Stimulated activated CD4-positive, alpha-beta T cell treated with anti-CD3 and anti-CD28 coated beads, Interleukin-4, amount 100 ng/mL, for 24 hours (primary cell): ENCODE measurements around the gene ADARB1.

Source experiments
- DNase-seq: peaks from one replicate; pipeline ENCODE4 v3.0.0-alpha.2; 2020

ADARB1 gene

DNA sequence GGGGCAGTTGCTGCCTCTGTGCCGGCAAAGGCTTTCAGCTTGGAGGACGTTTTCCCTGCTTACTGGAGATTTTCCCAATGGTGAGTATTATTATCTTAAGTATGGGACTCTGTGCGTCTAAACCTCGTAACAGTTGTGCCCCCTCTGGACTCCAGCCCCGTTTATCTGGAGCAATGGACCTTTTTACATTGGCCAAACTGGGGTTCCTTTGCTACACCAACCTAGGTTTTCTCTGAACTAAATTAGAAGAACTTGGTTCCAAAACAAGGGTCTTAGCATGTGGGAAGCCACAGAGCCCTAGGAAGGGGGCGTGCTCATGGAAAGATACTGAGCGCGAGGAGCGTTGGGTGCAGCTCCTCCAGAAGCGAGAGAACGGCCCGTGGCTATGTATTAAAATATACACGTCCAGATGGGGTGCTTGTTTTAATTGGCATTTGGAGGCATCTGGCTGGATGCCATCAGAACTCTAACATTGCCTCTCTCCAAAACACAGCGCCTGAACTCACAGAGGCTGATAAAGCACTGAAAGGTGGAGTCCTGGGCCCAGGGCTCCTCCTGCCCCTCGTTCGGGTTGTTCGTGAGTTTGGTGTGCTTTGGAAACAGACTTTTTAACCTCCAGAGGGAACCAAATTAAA lies 184.9 kb downstream of the ADARB1 start:
- DNase-seq: no peak

DNA sequence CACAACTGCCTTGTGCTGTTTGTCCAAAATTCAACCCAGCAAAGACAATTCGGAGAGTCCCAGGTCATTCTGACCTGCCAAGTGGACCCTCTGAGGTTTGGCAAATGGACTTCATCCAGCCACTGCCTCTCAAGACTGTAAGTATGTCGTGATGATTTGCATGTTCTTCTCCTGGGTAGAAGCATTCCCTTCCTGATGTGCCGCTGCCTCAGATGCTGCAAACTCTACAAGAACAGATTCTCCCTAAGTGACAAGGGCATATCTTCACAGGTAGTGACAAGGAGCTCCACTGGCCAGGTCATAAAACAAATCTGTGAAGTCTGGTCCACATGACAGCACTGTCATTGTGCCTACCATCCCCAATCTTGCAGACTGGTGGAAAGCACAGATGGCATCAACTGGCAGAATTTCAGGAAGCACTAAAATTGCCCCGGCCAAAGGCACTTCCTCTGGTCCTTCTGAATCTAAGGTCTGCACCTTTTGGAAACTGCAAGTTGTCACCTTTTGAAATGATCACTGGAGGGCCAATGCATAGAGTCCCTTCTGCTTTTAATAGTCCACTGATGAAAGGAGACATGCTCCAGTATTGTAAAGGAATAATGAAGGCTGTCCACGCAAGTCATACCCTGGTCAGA lies 185.9 kb downstream of the ADARB1 start:
- DNase-seq: no peak

GRCh38 chr21:45261093-45261492 lies 186.7 kb downstream of the ADARB1 start:
- no peak for DNase-seq

GRCh38 chr21:45262041-45262581 lies 187.7 kb downstream of the ADARB1 start:
- no peak for DNase-seq

- DNase-seq: no peak
These were observed 188.2 kb downstream of the ADARB1 start for GRCh38 chr21:45262616-45263015.

DNA sequence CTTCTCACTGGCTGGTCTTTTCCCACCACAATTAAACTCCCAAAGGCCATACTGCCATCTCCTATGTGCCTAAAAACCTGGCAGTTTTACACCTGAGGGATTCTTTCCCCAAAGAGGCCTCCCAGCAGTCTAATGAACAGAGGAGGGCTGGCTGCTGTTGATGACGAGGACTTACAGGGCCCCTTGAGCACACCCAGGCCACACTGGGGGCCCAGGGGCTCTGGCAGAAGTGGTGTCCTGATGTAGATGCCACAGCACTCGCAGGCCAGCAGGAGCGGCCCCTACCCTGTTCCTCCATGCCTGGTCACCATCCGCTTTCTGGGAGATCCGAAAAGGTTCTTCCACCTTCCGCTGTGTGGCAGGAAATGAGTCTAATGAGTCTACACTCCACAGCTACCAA lies 189.2 kb downstream of the ADARB1 start:
- no peak for DNase-seq

DNA sequence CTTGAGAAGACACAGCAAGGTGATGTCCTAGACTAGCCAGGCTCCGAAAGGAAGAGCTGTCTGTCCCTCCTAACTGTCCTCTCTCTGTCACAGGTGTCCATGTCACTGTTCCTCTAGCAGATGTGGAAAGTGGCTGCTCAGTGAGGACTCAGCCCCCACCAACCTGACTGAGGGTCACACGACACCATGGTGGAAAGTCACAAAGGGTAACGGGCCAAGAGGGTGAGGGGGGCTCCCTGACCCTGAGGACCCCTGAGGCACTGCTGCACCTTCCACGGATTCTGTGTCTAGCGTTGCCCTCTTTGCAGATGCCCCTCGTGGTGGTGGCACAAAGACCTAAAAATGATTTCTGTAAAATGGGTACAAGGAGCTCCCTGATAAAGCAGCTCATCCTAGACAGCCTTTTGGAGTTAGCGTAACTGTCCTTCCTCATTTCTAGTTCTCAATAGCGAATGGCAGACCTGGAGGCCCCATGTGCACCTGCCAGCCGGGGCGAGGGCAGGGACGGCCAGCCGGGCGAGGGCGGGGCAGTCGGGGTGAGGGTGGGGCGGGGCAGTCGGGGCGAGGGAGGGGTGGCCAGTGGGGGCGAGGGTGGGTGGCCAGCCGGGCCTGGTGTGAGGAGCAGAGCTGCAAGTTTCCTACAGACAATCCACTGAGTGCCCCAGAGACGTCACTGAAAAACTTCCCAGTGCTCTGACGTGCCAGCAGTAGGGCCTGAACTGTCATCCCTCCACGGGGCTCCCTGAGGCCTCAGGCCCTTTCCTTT lies 189.9 kb downstream of the ADARB1 start:
- DNase-seq: no peak

DNA sequence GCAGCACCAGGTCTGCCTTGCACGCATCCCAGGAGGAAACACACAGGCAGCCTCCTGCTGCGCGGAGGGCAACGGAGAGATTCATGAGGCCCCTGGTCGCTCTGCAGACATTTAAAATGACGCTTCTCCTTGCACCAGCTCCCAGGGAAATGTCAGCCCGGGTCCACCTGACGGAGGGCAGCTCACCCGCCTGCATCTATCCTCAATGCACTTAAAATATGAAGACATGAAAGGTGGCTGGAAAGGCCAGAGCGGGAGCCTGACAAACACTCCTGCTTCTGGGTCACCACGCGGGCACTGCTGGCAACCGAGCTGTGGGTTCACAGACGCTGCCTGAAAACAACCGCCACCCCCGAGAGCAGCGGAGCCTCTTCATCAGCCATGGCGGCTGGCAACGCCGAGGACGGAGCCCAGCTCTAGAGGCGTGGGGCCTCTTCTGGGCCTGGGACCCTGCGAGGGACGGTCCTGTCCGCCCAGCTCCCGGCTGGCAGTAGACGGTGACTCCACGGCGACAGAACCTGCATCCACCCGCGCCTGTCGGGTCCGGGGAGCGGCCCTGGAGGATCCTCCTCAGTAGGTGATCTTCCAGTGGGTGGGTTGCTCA lies 190.6 kb downstream of the ADARB1 start:
- DNase-seq: no peak

DNA sequence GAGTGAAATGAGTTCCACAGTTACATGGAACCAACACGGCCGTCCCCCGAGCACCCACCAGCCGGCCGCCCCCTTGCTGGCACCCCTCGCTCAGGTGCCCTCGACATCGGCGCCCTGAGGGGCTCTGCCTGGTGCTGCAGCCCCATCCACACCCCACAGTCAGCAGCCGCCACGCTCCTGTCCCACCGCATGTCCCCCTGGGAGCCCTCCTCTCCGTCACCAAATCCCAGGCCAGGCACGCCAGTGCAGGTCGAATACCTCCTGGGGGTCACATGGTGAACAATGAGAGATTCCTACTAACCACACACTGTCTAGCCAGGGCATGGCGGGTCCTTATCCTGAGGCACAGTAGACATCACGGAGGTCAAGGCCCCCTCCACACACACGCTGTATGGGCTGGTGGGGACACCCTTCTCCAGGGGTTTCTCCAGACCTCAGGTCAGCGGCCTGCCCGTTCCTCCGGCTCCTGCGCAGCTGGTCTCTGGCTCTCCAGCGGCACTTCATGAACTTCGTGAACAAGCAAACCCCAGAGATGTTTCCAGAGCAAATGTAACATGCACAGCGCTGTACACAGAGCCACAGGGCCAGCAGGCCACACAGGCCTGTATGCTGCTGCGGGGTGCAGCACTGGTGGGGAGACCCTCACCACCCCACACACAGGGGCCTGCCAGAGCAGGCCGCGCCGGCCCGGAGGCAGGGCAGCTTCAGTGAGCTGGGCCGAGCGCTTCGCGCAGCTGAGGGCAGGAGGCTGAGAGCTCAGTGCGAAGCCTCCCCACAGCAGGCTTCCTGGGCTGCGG lies 191.5 kb downstream of the ADARB1 start:
- DNase-seq: no peak

- peak; percentile 44 for DNase-seq
These were observed 192.4 kb downstream of the ADARB1 start for GRCh38 chr21:45266518-45267389.

DNA sequence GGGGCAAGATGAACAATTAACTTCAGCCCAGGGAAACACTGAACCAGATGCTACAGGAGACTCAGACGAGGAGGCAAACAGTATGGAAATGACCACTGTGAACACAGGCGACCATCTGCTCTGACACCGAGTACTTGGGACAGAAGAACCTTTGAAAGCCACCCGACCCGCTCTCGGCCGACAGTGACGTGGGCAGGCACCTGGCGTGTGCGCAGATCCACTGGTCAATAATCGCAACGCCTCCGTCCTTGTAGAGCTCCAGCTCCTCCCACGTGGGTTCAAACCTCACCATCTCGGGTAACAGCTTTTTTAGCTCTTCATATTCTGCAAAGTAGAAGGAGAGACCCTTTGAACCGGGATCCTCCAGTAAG lies 193.0 kb downstream of the ADARB1 start:
- no peak for DNase-seq

DNA sequence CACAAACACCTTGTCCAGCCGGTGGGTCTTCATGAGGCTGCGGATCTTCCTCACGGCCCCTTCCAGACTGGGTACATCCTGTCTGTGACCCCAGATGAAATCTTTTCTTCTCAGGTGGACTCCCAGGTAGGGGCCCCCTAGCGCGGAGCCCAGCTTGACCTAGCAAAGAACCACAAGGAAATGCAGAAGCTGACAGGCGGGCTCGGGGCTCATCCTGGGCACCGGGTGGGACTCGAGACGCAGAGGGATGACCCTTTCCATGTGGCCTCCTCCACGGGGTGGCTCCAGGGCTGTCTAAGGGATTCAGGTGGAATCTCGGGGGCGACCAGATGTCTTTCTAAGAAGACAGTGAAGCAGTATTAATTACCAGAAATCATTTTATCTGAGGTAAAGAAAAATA lies 195.5 kb downstream of the ADARB1 start:
- no peak for DNase-seq

GRCh38 chr21:45270306-45270821 lies 196.0 kb downstream of the ADARB1 start:
- DNase-seq: no peak
